Activated naive CD4-positive, alpha-beta T cell (primary cell): ENCODE measurements around the gene SOHLH1.
A peak's percentile ranks its signal among the peaks of the same experiment; 100 is the strongest.

Experiments used
- DNase-seq, 4 experiments: peaks; one replicate each; lab custom pipeline; 2025; lab: John Stamatoyannopoulos, UW

SOHLH1 gene

DNA sequence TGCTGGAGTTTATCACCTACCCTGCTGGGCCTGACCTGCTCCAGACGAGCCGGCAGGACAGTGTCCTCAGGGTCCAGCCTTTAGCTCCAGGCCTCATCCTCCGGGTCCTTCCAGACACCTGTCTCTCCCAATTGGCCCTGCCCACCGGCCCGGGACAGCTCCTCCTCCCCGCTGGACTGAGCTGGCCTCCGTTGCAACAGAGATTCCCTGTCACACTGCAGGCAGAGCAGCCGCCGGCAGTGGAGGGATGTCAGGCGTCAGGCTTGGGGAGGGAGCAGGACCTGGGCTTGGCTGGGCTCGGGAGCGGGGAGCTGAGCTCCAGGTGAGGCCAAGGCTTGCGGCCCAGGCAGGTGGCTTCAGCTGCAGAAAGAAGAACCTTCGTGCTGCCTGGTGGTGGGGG is 4.4 kb upstream of the SOHLH1 start:
- DNase-seq, result no peak

DNA sequence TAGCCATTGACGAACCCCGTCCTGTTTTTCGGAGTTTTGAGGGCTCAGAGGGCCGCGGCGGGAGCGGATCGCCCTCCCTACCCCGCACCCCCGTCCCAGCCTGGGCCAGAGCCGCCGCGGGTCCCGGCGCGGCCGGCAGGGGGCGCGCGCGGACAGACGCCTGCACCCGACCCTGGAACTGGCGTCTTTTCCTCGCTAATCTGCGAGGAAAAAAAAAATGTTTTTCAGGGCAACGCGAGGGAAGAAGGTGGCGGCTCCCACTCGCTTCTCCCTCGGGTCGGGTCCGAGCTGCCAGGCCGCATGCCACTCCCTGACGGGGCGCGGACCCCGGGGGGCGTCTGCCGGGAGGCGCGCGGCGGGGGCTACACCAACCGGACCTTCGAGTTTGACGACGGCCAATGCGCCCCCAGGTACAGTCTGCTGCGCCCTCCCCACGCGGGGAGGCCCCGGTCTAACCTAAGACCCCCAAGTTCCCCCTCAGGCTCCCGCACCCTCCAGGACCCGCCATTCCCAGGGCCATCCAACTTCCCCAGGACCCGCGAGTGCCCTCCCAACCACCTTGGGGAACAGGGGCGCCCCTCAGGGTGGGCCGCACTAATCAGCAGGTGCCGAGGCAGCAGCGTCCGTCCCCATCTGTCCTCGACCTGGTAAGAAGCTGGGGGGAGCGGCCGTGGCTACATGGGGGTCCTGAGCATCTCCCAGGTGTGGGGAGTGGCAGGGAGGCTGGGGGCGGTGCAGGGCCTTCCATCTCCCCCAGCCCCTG is 2.9 kb upstream of the SOHLH1 start, which contains the start of gene KCNT1:
TSS of gene KCNT1 (plus strand) at position 227 of the 763 bp plus-strand sequence. CDS start at position 301, 74 bp downstream.
- peak in 3 of 4 experiments; percentile 6 to 40 (median 10) for DNase-seq

DNA sequence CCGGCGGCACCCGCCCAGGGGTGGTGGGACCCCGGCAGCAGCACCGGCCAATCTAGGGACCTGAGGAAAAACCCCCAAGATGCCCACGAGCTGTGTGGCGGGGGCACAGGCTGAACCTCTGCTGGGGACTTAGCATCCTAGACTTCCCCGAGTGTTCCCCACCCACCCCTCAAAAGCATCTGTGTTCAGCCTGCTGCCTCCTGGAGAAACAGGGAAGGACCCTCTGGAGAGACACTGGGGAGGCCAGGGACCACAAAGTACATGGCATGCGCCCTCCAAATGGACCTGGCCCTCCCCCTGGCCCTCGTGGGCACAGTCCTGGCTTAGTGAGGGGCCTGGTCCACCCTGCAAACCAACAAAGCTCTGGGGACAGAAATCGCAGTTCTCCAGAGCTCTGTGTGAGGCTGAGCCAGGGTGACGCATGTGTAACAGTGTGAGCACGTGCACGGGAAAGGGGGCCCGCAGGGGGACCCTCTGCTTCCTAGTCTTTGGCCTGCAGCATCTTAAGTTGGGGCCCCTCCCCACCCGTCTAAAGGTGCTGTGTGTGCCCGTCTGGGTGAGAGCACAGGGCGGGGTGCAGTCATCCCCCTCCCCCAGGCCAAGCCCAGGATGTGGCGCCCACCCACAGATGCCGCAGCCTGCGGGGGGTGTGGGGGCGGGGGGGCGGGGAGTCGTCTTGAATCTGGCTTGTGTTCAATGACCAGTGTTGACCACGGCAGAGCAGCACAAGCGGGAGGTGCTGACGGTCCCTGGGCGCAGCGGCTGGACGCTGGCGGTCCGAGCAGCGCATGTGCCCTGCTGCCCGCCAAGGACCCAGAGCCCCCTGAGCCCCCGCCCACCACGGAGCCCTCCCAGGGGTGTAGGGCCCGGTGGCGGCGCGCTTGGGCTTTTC is 2.0 kb upstream of the SOHLH1 start:
- no peak for DNase-seq

DNA sequence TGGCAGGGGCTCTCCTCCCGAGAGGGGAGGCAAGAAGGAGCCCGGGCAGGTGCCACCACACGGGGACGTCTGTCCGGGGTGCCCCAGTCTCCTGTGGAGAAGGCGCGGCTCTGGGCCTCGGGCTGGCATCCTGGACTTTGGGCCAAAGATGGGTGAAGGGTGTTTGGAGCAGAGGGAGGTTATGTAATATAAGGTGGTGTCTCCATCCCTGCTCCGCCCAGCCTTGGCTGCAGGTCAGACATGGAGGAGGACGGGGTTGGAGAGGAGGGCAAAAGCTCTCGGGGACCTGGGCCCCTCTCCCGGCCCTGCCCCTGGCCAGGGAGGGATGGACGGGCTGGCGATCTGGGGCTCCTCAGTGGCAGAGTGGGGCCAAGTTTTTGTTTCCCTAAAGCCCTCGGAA is 1.2 kb upstream of the SOHLH1 start:
- no peak for DNase-seq

- no peak for DNase-seq
These were observed 514 bp downstream of the SOHLH1 start for GRCh38 chr9:135698767-135699166.

DNA sequence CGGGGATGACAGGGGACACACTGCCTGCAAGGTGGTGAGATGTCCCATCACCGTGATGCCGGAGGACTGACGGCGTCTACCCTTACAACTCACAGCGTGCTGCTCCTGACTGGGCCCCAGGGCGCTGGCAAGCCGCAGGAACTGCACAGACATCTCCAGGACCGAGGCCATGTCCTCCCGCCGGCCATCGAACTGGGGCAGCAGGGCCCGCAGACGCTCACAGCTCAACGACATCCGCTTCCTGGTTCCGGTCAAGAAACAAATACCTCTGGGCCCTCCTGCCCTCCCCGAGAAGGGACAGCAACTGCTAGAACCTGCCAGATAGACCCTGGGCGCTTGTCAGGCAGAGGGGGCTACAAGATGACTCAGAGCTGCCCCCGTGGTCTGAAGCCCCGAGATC is 1.0 kb downstream of the SOHLH1 start:
- DNase-seq, result no peak

DNA sequence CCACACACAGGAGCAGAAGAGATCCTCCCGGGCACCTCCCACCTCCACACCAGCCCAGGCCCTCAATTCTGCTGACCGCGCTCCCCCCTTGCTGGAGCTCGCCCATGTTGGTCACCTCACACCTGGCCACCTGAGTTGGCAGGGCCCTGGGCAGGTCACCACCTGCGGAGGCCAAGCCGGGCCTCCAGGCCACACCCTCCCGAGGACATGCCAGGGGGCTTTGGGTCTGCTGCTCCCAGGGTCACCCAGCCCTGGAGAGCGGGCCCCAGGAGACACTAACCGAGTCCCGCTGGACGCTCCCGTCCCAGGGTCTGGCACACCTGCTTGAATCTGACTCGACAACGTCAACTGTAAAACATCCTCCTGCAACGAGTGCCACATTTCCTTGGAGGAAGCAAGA is 2.1 kb downstream of the SOHLH1 start:
- DNase-seq, result no peak

DNA sequence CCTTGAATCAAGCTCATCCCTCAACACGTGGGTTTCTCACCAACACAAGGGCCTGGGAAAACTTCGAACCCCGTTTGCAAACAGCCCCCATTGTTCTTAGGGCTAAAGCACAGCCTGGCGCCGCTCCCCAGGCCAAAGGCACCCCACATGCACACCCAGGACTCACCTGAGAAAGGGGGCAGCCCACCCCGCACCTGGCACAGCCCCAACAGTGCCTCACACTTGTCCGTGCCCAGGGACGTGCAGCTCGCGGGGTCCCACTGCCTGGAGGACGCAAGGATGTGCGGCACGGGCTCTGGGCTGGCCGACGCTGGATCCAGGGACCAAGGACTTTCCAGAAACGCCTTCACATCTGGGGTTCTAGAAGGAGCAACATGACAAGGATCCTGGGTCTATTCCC is 2.8 kb downstream of the SOHLH1 start:
- no peak for DNase-seq

DNA sequence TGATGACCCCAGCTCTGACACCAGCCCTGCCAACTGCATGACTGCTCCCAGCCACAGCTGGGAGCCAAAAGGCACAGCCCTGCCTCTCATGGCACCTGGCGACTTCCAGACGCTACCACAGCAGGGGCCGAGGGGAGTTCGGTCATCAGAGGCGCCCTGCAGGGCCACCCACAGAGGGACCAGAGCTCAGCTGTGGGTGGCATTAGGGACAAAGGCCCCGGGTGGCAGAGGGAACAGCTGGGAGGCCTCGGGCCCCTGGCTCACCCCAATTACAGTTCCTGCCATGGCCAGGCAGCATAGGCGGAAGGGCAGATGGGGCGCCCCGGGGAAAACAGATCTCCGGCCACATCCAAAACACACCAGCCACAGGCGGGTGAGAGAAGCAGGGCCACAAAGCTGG is 3.6 kb downstream of the SOHLH1 start:
- no peak for DNase-seq

DNA sequence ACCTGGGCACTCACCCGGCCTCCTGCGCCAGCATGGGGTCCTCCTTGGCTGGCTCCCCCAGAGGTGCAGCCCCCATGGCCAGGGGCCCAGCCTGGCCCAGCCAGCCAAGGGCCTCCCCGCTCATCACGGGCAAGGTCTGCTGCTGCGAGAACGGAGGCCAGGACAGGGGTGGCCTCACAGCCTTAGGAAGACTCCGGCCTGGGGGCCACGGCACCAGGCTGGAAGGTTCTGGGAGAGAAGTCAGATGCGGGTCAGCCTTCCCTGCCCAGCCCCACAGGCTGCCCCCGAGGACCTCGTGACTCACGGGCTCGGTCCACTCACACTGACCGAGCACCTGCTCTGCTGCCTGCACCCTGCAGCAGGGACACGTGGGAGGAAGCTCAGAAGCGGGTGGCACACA is 4.2 kb downstream of the SOHLH1 start:
- no peak for DNase-seq

GRCh38 chr9:135694414-135694813 is 4.9 kb downstream of the SOHLH1 start:
- DNase-seq, result no peak

DNA sequence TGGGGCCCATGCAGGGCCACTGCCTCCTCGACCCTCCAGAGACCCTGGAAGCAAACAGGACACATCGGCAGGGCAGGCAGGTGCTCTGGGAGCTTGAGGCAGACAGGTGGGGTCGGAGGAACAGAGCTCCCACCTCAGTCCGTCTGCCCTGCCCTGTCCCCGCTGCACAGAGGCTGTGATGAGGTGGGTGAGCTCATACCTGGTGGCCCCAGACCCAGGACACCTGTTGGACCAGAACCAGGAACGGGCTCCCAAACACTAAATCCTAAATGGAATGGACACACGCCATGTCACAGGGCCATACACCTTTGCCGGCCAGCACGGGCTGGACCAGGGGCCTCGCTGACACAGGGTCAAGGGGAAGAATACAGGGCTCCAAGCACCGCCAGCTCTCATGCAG is 5.5 kb downstream of the SOHLH1 start:
- no peak for DNase-seq

DNA sequence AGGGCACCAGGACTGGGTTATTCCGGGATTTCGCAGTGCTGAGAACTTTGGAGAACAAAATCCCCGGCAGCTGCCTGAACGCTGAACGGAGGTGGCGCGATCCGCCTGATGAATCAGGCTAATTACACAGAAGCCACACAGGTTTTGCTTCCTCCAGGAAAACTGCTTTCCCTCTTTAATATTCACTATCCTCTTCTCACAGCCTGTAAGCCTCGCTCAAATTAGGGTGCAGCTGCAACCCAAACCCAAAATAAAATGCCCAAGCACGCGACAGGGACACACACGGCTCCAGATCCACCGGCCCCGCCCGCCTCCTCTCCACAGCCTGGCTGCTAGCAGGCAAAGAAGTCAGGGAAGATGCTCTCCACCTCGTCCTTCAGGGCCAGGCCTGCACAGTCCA is 6.0 kb downstream of the SOHLH1 start:
- DNase-seq, result no peak

DNA sequence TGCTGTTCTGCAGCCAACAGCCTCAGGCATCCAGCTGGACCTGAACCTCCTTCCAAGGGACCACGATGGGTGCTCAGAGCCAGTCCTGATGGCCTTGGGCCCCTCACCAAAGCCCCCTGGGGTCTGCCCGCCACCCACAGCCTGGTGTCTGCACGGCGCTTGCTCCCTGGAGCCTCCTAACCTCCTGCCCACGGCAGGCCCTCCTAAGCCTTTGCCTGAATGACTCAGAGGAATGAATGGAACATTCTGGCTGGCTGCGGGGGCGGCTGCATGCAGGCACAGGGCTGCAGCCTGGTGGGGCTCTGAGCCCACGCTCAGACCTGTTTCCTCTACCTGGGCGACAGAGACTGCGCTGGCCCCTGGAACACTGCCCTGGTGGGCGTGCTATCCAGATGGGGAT is 6.9 kb downstream of the SOHLH1 start:
- DNase-seq, result no peak

- no peak for DNase-seq
These were observed 8.3 kb downstream of the SOHLH1 start for GRCh38 chr9:135690836-135691570.

DNA sequence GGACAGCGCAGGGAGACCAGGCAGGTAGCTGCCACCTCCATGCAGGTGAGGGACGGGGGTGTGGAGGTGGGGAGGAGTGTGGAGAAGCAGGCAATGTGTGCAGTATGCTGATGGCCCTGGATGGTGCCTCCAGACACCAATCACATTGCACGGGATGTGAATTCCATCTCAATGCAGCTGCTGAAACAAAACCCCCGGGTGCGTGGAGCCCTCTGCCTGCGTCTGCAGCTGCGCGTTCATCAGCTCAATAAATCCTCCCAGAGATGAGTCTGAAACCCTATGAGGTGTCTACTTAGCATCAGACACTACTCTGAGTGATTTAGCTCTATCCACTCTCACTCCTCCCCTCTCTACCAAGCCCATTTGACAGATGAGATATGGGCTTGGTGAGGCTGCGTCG is 10.3 kb downstream of the SOHLH1 start:
- DNase-seq, result no peak

DNA sequence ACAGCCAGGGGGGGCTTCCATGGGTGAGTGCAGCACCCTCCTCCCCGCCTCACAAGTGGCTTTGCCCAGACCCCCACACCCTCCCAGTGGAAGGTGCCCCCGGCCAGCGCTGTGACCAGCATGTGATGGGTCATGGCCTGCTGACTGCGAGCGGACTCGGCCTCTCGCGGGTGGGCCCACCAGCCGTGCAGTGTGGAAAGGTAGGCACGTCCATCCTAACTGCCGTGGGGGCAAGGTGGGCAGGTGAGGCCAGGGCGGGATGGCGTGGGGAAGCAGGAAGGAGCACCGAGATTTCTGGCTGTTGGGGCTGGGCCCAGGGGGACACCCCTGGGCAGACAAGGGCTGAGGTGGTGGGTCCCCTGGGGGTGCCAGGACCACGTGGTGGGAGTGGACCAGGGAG is 12.1 kb downstream of the SOHLH1 start:
- no peak for DNase-seq

DNA sequence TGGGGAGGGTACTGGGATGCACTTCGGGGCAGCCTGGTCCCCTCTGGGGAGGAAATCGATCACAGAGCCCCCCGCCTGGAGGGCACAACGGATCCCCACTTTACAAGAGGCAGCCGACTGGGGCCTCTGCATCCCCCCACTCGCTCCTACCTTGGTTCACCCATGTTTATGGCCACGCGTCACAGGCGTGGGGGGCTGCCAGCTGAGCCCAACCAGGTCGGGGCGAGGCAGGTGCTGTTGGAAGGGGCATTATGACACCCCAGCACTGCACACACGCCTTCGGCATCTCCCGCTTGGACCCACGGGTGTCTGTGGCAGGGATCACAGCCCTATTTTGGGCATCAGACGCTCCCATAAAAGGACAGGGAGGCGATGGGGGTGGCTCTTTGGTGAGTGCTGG is 14.6 kb downstream of the SOHLH1 start:
- no peak for DNase-seq

- no peak for DNase-seq
These were observed 15.8 kb downstream of the SOHLH1 start for GRCh38 chr9:135683401-135684034.

DNA sequence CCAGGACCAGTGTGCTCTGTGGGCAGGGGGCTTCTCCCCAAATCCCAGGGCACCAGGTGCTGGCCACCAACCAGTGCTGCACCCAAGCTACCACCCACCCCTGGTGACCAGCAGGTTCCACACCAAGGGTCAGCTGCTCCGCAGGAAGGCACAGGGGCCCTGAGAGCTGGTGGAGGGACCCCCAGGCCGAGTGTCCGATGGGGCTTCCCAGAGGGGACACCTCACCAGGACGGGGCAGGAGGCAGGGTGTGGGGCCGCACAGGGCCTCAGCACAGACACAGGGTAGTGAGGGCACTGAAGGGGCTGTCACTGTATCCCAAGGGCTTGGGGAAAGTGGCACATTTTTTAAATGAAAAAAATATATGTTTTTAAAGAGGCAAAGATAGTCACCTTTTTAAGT is 18.1 kb downstream of the SOHLH1 start:
- DNase-seq, result no peak

GRCh38 chr9:135680056-135680455 is 19.2 kb downstream of the SOHLH1 start:
- DNase-seq, result no peak
